Germinal center (tissue), 1 donor: ENCODE data around the gene SAC3D1.
A peak's percentile ranks its signal among the peaks of the same experiment; 100 is the strongest.

Source experiments
- DNase-seq: peaks from one replicate; pipeline ENCODE4 v3.0.0; 2012; ENCODE audit warnings: mixed read lengths, low spot score

The SAC3D1 gene

DNA sequence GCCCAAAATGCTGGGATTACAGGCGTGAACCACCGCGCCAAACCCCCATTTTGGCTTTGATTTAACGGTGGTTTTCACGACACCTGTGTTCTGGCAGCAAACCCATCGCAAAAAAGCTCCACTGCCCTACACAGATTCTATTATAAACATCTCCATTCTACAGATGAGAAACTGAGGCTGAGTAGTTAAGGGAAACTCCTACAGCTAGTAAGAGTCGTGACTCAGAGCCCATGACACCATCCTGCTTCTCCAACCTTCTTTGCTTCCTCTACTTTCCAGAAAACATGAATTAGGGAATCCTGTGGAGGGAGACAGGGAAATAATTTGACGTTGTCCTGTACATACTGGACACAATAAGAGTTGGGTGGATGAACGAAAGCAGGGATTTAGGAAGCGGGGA lies 14.2 kb upstream of the SAC3D1 start:
- no peak for DNase-seq

- peak; percentile 92 for DNase-seq
Measured at GRCh38 chr11:65027213-65028067, 13.6 kb upstream of the SAC3D1 start, which contains the start of gene SNX15. Gene SNX15 (plus strand): TSS chr11:65027439. CDS start chr11:65027538, 99 bp downstream.

DNA sequence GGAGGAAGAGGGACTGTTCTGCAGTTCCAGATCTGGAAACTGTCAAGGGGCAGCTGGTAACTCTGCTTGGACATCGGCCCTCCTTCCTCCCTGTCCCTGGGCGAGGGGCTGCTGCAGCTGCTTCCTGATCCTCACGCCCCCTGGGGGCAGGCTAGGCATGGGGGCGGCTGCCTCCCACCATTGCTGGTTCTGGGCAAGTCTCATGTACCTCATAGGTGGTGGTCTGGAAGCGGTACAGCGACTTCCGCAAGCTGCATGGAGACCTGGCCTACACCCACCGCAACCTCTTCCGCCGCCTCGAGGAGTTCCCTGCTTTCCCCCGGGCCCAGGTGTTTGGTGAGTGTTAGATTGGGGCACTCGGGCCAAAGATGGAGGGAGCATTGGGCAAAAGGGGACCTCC lies 8.8 kb upstream of the SAC3D1 start:
- no peak for DNase-seq

GRCh38 chr11:65034423-65034822 lies 6.6 kb upstream of the SAC3D1 start:
- no peak for DNase-seq

- no peak for DNase-seq
Measured at GRCh38 chr11:65035579-65035978, 5.4 kb upstream of the SAC3D1 start.

DNA sequence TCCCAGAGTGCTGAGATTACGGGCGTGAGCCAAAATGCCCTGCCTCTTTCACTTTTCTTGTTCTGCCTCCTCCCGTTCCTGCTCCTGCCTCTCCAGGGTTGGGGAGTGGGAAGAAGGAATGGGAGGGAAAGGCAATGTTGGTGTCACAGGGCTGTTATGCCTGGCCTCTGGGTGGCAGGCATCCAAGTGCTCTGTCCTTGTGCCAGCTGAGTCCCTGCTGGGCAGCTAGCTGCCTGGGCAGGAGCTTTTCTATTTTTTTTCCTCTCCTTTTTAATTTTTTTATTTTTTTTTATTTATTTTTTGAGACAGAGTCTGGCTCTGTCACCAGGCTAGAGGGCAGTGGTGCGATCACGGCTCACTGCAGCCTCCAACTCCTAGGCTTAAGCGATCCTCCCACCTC lies 4.1 kb upstream of the SAC3D1 start:
- no peak for DNase-seq

DNA sequence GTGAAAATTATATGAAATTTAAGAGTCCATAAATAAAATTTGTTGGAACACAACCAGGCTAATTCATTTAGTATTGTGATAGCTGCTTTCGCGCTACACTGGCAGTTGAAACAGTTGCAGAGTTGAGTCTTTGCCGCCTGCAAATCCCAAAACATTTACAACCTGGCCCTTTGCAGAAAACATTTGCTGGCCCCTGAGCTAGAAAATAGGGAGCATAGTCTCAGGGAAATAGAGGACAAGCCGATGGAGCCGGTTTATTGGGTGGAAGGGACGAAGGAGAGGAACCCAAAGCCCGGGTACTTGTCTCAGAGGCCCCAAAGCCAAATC lies 527 bp upstream of the SAC3D1 start:
- no peak for DNase-seq

DNA sequence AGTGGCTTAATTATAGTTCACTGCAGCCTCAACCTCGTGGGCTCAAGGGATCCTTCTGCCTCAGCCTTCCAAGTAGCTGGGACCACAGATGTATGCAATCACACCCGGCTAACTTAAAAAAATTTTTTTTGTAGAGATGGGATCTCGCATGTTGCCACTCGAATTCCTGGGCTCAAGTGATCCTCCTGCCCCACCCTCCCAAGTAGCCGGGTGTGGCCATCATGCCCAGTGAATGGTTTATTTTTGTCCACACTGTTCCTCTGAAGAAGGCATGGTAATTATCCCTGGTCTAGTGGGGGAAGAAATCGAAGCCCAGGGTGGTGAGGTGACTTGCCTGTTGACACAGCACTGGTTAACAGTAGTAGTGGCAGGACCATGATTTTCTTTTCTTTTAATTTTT lies 1.9 kb downstream of the SAC3D1 start:
- DNase-seq, result no peak

DNA sequence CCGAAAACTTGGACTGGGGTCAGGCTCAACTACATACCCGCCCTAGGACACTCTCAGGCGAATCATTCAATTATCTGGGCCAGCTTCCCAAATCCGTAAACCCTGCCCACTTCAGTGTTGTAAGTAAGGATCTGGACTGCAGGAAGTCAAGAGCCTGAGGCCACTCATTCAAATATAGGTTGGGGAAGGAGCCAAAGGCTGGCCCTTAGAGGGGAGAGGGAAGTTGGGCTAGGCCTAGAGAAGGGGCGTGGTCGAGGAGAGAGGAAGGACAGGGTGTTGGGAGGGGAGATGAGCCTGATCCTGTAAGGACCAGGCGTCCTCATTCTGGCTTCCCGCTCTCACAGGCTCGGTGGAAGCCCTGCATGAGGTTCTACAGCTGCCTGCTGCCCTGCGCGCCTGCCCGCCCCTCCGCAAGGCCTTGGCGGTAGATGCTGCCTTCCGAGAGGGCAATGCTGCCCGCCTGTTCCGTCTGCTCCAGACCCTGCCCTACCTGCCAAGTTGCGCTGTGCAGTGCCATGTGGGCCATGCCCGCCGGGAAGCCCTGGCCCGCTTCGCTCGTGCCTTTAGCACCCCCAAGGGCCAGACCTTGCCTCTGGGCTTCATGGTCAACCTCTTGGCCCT lies 3.0 kb downstream of the SAC3D1 start:
- DNase-seq, result no peak

GRCh38 chr11:65045061-65045460 lies 4.1 kb downstream of the SAC3D1 start:
- DNase-seq, result no peak

GRCh38 chr11:65045728-65046127 lies 4.7 kb downstream of the SAC3D1 start:
- DNase-seq, result no peak

GRCh38 chr11:65047581-65048422 lies 6.8 kb downstream of the SAC3D1 start:
- peak; percentile 42 for DNase-seq

- no peak for DNase-seq
Measured at GRCh38 chr11:65051398-65051858, 10.4 kb downstream of the SAC3D1 start.

DNA sequence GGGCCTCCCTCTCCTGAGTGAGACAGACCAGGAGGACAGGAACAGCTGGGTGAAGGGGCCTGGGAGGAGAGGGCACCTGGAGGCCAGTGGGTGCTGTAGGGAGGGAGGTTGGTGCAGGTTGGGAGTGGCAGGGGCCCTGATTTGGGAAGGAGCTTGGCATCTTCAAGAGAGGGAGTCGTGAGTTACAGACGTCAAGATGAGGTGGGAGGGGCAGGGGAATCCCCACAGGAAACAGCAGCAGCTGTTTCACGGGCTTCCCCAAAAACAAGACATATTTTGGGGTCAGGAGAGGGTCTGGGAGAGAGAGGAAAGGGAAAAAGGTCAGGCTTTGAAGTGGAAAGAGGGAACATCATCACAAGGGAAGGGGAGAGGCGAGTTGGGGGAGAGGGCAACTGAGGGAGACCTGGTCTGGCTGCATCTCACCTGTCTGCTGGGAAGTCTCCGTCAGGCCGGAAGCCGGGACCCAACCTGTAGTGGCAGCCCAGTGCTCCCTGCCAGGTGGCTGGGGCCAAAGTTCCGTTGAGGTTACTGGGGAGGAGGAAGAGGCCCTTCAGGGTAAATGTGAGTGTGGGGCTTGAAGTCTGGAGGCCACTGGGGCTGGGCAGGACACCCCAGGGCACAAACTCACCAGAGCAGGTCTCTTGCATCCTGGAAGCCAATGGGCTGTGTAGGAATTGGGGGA lies 13.0 kb downstream of the SAC3D1 start:
- peak; percentile 24 for DNase-seq

DNA sequence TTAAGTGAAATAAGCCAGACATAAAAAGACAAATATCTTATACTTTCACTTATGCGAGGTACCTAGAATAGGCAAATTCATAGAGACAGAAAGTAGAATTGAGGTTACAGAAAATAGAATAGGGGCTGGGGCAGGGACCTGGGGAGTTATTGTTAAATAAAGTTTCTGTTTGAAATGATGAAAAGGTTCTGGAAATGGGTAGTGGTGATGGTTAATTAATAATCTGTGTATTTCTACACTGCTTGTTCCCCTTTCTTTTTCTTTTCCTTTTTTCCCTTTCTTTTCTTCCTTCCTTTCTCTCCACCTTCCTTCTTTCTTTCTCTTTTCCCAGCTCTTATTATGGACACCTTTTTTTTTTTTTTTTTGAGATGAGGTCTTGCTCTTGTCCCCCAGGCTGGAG lies 14.5 kb downstream of the SAC3D1 start:
- DNase-seq, result no peak

GRCh38 chr11:65056999-65057398 lies 16.0 kb downstream of the SAC3D1 start:
- no peak for DNase-seq

DNA sequence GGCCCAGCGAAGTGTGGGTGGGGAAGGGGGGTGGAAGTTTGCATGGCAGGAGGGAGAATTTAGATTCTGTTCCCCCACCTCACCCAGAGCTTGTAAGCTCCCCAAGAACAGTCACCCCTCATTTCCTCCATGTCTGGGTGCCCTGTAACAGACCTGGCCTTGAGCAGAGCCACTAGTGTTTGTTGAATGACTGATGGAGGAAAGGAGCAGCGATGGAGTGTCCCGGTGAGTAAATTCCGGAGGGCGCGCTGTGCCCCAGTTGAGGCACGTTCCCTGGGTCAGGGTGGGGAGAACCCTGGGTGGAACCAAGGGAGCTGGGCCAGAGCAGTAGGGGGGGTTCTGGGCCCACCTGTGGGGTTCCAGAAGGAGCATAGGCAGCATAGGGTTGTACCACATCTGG lies 16.5 kb downstream of the SAC3D1 start:
- DNase-seq, result no peak

DNA sequence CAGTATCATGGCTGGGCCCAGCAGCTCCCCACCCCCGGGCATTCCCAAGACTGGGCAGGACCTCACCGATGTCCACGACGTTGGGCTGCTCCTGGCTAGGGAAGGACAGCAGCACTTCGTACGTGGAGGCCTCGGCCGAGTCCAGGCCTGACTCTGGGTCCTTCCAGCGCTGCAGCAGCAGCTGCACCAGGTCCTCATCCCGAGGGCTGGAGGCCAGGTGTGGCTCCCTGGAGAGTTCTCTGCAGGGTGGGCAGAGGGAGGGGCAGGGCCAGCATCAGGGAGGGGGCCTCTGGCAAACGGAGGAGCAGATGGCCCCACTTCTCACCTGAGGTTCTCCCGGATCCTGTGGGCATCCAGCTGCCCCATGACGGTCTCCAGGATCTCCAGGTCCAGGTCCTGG lies 17.0 kb downstream of the SAC3D1 start:
- no peak for DNase-seq

- DNase-seq, result no peak
Measured at GRCh38 chr11:65058419-65059054, 17.5 kb downstream of the SAC3D1 start, which contains the start of gene NAALADL1. Gene NAALADL1 (minus strand): TSS chr11:65058553. CDS start chr11:65058521, 32 bp downstream.

- DNase-seq, result no peak
Measured at GRCh38 chr11:65059523-65059922, 18.5 kb downstream of the SAC3D1 start.
